ENCODE measurements around the gene ZNF668.
A peak's percentile ranks its signal among the peaks of the same experiment; 100 is the strongest.
"Not testable (repeated sequence)": the region's sequence is repeated elsewhere in the genome, so short reads cannot be mapped to it uniquely, and the experiment has no call there.

The ZNF668 gene

DNA sequence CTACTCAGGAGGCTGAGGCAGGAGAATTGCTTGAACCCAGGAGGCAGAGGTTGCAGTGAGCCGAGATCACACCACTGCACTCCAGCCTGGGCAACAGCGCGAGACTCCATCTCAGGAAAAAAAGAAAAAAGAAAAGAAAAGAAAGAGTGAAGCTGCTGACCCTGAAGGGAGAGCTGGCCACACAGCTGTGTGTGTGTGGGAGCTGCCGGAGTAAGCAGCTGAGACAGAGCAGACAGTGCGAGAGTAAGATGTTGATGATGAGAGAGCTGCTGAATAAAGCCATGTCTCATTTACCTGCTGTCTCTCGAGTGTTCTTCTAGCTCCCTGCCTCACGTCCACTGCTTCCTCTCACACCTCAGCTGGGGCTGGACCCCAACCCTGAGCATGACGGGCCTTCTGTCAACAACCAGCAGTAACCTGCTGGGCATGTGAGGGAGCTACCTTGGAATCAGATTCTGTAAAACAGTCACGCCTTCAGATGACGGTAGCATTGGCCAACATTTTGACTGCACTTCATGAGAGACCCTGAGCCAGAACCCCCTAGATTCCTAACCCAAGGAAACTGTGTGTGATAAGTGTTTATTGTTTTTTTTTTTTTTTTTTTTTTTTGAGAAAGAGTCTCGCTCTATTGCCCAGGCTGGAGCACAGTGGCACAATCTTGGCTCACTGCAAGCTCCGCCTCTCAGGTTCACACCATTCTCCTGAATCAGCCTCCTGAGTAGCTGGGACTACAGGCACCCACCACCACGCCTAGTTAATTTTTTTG is 27.0 kb upstream of the ZNF668 start:
- DNase-seq (ENCODE audit: low read depth): not testable (repeated sequence)

DNA sequence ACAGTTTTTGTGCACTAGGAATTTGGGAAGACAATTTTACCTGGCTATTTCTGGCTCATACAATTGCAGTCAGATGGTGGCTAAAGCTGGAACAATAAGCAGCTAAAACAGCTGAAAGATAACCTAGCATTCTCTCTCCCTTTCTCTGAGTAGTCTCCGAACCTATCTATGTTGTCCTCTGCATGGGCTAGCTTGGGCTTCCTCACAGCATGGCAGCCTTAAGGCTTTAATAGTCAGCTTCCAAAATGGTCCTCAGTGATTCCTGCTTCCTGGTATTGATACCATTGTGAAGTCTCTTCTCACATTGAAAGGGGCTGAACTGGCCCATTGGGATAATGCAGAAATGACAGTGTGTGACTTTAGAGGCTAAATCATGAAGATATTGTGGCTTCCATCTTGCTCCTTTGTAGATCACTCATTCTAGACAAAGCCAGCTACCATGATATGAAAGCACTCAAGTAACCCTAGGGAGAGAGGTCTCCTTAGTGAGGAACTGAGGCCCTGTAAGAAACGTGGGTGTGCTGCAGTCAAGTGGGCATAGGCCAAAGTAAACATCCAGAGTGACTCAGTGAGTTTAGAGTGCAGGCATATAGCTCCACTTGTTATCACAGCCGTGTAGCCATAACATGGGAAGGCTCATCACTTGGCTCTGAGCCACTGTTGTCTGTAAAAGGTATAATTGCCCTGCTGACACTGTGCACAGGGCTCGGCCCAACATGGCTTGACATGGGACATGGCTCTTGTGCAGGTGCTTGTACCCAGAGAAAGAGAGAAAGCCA is 26.0 kb upstream of the ZNF668 start:
- DNase-seq (ENCODE audit: low read depth): no peak

DNA sequence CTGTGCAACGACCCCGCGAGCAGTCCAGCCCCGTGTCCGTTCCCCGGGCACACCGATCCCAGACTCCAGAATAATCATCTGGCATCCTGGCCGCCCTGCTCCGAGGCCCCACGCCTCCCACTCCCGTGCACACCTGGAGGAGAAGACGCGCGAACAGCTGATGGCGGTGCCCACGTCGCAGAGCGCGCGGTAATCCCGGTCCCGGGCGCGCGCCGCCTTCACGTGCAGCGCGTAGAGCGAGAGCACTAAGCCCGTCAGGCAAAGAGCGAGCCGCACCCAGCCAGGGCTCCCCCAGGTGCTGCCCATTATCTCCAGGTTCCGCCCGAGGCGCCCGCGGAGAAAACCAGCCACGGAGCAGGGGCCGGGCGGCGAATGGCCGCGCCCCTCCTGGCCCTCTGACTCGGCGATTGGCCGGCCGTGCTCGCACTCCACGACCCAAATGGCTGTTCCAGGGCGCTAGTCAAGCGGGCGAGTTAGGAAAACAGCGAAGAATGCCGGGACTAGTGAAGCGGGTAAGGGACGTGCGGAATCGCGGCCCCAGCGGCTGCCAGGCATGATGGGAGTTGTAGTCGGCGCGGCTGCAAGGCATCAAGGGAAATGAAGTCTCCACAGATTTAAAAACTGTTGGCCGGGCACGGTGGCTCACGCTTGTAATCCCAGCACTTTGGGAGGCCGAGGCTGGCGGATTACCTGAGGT is 20.5 kb upstream of the ZNF668 start, which contains the start of gene VKORC1:
Gene VKORC1 (minus strand): TSS at position 374 of the 697 bp plus-strand sequence. CDS start 68 bp downstream, at position 306.
- peak; percentile 77 for DNase-seq (ENCODE audit: low read depth)

DNA sequence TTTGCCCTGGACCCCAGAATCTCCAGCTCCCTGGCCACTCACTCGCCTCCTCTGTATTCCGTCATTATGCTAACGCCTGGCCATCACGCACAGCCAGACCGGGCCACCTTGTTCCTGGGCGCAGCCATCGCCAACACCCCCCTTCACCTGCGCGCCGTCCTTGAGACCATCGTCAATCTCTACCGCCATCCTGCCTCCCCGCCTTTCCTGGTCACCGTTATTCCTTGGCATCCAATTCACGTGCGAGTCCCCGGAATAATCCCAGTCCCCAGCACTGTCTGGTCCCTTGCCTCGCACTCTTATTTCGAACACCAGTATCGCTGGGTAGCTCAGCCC is 20.0 kb upstream of the ZNF668 start:
- DNase-seq (ENCODE audit: low read depth): no peak

DNA sequence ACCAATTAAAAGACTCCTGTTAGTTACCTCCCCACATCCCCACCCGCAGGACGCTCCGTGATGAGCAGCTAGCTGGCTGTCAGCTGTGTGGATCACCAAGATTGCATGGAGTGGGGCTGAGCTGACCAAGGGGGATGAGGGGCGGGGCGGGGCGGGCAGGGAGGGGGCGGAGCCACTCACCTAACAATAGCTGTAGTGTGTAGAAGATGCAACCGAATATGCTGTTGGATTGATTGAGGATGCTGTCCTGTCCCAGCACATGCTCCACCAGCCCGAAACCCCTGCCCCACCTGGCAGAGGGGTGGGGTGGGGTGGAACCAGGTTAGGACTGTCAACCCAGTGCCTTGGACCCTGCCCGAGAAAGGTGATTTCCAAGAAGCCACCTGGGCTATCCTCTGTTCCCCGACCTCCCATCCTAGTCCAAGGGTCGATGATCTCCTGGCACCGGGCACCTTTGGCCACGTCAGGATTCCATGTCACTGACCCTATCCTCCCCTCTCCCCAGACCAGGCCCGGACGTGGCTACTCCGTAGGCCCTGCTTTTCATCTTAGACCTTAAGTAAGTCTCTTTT is 19.2 kb upstream of the ZNF668 start:
- DNase-seq (ENCODE audit: low read depth): no peak

DNA sequence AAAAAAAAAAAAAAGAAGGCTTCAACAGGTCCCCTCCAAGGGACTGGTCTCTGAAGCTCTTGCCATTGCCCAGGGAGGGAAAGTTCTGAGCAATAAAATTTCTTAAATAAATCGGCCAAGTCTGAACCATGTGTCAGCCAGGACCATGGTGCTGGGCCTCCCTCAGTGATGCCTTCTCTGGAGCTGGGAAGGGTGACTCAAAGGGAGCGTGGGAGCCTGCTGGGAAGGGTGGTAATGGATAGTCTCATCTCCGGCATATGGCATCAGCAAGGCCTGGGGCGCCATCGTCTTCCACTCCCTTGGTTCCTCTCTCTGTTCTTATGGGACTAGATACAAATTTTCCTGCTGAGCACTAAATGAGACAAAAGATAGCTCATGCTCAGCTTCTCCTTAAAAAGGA is 18.3 kb upstream of the ZNF668 start:
- no peak for DNase-seq (ENCODE audit: low read depth)

DNA sequence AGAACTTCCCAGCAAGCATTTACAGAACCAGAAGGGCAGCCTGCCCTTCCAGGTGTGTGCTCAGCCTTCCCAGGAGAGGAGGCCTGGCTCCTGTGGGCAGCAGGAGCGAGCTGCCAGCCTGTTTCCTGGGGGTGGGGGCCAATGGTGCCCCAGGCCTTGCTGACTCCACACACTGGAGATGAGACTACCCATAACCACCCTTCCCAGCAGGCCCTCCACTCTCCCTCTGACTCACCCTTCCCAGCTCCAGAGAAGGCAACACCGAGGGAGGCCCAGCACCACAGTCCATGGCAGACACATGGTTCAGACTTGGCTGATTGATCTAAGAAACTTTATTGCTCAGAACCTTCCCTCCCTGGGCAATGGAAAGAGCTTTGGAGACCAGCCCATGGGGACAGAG is 16.5 kb upstream of the ZNF668 start:
- no peak for DNase-seq (ENCODE audit: low read depth)

DNA sequence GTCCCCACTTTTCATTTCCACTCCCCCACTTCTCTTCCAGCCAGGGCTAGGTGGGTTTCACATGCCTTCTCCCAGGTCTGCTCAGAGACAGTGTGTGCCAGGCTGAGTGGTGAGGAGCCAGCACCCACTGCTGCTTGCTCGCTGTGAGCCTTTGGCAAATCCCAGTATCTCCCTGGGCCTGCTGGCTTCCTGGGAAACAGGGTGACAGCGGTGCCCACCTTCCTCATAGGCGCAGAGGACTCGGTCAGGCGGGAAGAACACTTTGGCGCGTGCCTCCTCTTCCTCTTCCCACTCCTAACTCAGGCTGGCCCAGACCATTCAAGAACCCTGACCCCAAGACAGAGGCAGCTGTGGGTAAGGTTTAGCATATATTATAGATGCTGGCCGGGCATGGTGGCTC is 15.2 kb upstream of the ZNF668 start:
- DNase-seq (ENCODE audit: low read depth): no peak

DNA sequence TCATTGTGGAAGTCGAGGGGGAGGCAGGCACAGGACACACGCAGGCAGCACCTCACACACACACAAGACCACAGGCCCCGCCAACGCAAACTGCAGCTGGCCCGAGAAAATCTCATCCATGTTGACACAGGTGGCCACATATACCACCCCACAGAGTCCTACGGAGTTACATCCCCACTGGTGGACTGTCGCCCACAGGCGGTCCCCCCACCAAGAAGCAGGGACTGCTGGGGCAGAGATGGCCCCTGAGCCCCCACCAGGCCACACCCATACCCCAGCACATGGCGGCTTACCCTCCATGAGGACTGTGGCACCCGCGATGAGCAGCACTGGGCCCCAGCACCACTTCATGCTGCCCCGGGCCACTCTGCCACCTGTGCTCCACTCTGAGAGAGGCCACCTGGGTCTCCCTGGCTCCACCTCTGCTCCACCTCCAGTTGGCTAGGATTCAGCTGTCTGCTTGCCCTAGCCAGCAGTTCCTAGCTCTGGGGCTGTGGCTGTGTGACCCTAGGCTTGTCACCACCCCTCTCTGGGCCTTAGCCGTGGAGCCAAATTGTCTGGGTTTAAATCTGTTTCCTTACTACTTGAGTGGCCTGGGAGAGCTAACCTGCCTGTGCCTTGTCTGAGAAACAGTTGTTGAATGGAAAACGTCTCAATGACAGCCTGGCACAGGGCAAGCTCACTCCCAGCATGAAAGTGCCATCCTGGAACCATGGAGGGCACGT is 14.6 kb upstream of the ZNF668 start, which contains the start of gene PRSS53:
Gene PRSS53 (minus strand): TSS at position 485 of the 725 bp plus-strand sequence. CDS start 134 bp downstream, at position 351.
- DNase-seq (ENCODE audit: low read depth): no peak

DNA sequence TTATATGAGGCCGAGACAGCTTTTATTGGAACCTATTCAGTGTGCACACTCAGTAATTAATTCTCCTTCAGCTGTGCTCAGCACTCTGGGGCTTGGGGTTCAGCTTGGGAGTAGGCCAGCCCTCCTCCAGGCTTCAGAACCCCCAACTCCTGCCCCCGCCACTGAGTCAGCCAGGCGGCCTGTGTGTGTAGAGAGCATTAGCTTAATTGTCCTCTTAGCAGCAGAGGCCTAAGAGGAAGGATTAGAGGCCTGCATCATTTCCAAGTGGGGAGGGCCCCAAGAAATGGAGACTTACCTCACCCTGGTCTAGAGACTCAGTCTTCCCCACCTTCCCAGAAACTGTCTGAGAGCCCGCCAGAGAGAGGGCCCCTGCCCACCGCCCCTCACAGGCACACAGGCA is 13.9 kb upstream of the ZNF668 start:
- DNase-seq (ENCODE audit: low read depth): no peak

DNA sequence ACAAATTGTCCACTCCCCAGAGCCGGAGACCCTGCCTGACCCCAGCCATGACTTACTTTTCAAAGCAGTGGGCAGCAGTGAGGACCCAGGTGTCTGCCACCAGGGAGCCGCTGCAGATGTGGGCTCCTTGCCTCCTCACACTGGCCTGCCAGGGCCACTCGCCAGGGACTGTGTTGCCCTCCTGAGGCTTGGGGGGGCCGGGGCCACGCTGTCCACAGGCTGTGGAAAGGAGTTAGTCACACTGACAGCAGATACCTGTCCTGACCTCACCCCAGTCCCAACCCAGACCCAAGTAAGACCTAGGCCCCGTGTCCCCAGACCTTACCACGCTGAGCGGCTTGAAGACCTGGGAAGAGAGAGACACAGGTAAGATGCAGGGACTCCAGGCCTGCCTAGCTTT is 13.4 kb upstream of the ZNF668 start:
- DNase-seq (ENCODE audit: low read depth): no peak

DNA sequence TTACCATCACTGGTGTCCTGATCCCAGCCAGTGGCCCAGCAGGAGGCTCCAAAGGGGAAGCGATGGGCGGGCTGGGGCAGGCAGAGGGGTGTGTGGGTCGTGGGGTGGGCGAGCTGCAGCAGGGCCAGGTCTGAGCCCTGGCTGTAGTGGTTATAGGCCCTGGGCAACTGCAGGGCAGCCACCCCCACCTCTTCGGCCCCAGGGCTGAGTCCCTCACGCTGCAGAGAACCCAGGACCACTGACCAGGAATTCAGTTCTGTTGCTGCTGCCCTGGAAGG is 12.5 kb upstream of the ZNF668 start:
- DNase-seq (ENCODE audit: low read depth): no peak

DNA sequence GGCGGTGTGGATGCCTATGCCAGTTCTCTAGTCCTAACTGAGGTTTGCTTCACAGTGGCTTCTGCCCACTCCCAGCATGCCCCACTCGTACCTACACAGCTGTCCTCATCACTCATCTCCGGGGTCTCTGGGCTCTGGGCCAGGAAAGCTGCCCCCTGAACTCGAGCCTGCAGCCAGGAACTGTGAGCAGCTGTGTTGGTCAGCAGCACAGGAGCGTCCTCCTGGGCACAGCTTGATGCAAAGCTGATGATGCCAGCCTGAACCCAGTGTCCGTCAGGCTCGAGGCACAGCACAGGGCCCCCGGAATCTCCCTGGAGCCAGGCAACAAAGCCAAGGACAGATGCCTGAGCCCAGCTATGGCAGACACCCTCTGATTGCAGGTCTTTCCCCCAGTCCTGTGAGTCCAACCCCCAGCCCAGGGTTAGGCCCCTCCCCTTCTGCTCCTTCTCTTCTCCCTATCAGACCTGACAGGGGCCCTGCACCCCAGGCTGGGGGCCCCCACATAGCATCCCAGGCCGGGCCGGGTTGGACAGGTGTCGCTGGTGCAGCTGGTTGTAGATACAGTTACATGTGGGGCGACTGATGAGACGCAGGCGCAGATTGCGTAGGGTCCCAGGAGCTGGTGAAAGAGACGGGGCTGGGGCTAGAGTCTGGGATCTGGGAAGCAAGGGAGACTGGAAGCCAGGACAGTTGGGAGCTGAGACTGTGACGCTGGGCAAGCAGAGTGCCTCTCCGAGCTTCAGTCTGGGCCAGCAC is 12.0 kb upstream of the ZNF668 start:
- no peak for DNase-seq (ENCODE audit: low read depth)

DNA sequence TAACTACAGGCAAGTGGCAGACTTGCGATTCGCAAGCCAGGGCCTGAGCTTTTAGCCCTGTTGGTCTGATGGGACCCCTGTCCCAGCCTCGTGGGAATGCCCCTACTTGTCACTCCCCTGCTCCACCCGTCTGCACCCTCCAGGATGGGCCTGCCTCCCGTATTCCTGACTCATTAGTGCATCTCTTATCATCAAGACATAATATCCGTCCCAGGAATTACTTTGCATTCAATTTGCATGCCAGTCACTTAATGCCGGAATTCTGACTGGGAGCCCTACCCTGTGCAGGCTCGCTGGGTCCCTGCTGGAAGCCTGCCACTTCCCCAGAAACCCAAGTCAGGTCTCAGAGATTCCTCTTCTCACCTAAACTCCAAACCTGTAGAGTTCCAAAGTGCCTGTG is 11.4 kb upstream of the ZNF668 start:
- DNase-seq (ENCODE audit: low read depth): no peak

DNA sequence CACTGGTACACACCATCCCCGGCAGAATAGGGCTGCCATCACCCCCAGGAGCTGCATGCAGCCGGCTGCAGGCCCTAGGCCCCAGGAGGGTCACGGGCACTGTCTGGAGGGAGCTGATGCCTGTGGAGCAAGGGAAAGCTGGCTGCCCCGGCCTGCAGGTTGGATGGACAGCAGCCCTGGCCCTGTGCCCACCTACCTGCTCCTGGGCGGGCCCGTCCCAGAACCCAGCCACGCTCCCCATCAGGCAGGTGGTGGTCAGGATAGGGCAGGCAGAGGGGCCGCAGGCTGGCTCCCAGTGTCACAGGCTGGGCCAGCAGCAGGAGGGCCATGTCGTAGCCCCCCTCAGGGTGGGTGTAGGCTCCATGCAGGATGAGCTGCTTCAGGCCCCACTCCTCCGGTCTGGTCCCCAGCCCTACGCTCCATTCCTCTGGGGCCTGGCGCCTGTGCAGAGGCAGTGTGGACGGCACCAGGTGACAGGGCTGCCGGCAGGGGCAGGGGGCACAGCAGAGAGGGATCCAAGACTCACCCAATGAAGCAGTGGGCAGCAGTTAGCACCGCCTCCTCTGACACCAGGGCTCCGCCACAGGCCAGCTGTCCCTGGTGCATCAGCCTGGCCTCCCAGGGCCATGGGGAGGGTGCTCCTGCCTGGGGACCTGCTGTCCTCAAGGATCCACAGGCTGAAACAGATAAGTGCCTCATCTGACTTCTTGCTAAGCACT is 10.7 kb upstream of the ZNF668 start:
- DNase-seq (ENCODE audit: low read depth): no peak

DNA sequence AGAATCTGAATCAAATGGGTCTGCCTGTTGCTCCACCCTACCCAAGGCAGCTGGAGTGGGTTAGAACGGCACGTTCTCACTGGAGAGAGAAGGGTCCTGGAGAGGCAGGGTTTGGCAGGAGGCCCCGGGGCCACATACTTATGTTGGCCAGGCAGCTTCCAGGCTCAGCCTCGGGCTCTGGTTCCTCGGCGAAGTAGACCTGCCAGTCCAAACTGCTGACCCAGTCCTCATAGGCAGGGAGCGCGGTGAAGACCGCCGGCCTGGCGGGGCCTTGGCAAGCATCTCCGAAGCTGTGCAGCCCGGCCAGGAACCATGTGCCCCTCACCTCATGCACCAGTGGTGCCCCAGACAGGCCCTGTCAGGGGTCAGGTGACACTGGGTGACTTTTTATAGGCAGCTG is 9.9 kb upstream of the ZNF668 start:
- no peak for DNase-seq (ENCODE audit: low read depth)

DNA sequence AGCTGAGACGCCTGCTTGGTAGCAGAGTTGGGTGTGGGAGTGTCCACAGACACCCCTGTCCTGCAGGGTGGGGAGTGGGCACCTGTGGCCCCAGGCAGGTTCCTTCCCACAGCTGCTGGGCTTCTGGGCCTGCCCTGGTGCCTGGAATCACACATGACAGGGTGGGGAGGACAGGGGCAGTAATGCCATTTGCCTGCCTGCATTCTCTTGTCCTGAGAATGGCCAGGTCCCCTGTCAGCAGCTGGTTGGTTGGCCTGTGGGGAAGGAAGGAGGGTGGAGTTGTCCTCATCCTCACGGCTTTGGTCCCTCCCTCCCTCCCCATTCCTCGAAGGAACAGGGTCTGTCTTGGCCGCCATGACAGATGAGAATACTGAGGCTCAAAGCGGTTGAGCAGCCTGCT is 9.5 kb upstream of the ZNF668 start:
- DNase-seq (ENCODE audit: low read depth): no peak

DNA sequence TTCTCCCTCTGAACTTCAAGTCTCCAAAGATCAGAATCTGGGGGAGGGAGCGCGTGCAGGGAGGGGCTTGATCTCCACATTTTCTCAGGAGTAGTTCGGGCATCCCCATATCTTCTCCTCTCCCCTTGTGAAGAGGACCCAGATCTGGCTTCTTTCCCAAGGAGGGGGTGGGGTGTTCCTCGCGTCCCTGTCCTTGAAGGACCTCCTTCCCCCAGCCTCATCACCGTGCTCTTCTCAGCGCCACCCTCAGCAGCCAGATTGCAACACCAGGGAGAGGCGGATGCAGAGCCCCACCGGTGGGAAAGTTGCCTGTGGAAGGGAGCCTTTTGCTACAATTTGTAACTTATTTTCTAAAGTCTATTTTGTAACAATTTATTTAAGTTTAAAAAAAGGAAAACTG is 9.0 kb upstream of the ZNF668 start:
- no peak for DNase-seq (ENCODE audit: low read depth)

DNA sequence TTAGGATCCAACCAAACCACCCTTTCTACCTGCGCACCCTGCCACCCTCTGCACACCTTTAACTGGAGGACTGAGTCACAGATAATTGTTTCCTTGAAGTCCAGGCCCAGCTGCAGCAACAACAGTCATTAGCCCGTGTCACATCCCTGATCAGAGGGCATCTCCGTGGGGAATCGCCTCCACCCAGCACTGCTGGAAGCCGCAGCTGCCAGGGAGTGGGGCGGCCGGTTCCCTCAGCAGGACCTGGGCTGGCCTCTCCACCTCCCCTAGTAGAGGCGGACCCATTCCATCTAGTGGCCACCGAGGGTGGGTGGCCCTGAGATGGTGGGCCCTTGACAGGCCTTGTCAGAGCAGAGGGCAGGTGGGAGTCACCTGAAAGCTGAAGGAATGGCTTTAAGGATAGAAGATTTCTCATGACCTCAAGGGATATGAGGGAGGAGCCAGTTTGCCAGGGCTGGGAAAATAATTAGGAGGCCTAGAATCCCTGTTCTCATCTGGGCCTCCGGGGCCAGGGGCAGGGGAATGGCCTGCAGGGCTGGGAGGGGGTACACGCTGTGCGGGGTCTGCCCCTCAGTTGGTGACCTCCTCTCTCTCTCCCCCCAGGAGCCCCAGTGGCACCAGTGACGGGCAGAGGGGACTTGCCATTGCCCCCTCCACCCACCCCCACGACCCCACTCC is 8.5 kb upstream of the ZNF668 start:
- no peak for DNase-seq (ENCODE audit: low read depth)

All from activated T-helper 1 cell treated with Interleukin-2 at 50 U/mL for 16 hours (primary cell).